ENCODE data around the gene ACOT7.

DNA sequence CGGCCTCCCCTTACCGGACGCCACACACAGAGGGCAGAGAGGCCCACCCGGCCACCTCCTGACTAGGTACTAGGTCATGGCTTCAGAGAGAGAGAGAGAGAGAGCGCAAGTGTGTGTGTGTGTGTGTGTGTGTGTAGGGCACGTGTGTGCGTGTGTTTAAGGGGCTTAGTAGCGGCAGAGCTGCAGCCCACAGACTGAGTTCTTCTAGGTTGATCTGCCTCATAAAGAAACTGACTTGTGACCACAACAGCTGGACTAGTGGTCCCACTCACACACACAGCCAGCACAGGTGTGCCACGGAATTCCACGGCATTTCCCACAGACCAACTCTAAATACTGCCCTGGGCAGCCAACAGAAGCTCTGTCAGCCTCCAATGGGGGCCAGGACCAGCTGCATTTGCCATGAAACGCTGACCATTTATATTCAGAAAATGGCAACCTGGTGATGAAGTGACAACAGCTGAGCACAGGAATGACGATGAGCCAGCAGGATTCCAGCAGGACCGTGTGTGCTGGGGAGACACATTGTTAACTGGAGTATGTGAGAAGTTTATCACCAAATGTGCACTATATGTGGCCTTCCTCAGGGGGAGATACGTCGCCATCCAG lies 93.9 kb downstream of the ACOT7 start:
- TF ChIP-seq, protein P1, sequence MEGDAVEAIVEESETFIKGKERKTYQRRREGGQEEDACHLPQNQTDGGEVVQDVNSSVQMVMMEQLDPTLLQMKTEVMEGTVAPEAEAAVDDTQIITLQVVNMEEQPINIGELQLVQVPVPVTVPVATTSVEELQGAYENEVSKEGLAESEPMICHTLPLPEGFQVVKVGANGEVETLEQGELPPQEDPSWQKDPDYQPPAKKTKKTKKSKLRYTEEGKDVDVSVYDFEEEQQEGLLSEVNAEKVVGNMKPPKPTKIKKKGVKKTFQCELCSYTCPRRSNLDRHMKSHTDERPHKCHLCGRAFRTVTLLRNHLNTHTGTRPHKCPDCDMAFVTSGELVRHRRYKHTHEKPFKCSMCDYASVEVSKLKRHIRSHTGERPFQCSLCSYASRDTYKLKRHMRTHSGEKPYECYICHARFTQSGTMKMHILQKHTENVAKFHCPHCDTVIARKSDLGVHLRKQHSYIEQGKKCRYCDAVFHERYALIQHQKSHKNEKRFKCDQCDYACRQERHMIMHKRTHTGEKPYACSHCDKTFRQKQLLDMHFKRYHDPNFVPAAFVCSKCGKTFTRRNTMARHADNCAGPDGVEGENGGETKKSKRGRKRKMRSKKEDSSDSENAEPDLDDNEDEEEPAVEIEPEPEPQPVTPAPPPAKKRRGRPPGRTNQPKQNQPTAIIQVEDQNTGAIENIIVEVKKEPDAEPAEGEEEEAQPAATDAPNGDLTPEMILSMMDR (IDR thresholded peaks at IDR 0.05; ENCODE audit: low read length) = no peak
- TF ChIP-seq EZH2 (optimal IDR thresholded peaks at IDR 0.05; ENCODE audit: low read depth, low read length) (no peak), EZH2phosphoT487 (IDR thresholded peaks at IDR 0.05; ENCODE audit: low read length) (no peak)
